Loucy (cell line): Measurements from ENCODE around the gene PHLDB1.
A peak's percentile ranks its signal among the peaks of the same experiment; 100 is the strongest.

Experiments used
- H2AFZ ChIP-seq: fragments of 200-600 bp; sonication (generic); 2 replicates; pipeline ENCODE4 v1.6.0; 2016; ENCODE audit warnings: antibody characterized with exemption, mild to moderate bottlenecking, low read length, moderate library complexity
- H3F3A ChIP-seq: fragments of 200-600 bp; 2 replicates; pipeline ENCODE4 v1.6.0; 2016; ENCODE audit warnings: antibody characterized with exemption, low read depth, mild to moderate bottlenecking
- H3K27me3 ChIP-seq: fragments of 200-600 bp; sonication (generic); 2 replicates; pipeline ENCODE4 v1.6.1; 2014; ENCODE audit warnings: low read length, mild to moderate bottlenecking; ENCODE audit not compliant: insufficient read depth, poor library complexity, severe bottlenecking
- H3K36me3 ChIP-seq: fragments of 200-600 bp; sonication (generic); 2 replicates; pipeline ENCODE4 v1.6.1; 2016; ENCODE audit warnings: low read length; ENCODE audit not compliant: insufficient read depth
- H3K4me1 ChIP-seq: fragments of 200-600 bp; sonication (generic); 2 replicates; pipeline ENCODE4 v1.5.1; 2014; ENCODE audit warnings: low read length, mild to moderate bottlenecking; ENCODE audit not compliant: insufficient read depth, poor library complexity, severe bottlenecking
- H3K4me2 ChIP-seq: fragments of 200-600 bp; sonication (generic); 2 replicates; pipeline ENCODE4 v1.6.0; 2014; ENCODE audit warnings: antibody characterized with exemption, low read length, low read depth, mild to moderate bottlenecking; ENCODE audit not compliant: poor library complexity, severe bottlenecking
- H3K4me3 ChIP-seq: fragments of 200-600 bp; sonication (generic); 2 replicates; pipeline ENCODE4 v1.5.1; 2014; ENCODE audit warnings: low read length, mild to moderate bottlenecking, mixed read lengths; ENCODE audit not compliant: poor library complexity, severe bottlenecking
- H3K79me2 ChIP-seq: fragments of 200-600 bp; sonication (generic); 2 replicates; pipeline ENCODE4 v1.6.1; 2014; ENCODE audit warnings: low read length; ENCODE audit not compliant: insufficient read depth
- H3K9ac ChIP-seq: fragments of 200-600 bp; sonication (generic); 2 replicates; pipeline ENCODE4 v1.6.0; 2014; ENCODE audit warnings: mild to moderate bottlenecking, low read depth, low read length, moderate library complexity; ENCODE audit not compliant: poor library complexity, severe bottlenecking
- H3K9me2 ChIP-seq: fragments of 200-600 bp; sonication (generic); replicated peaks from 2 replicates; pipeline ENCODE4 v1.6.1; 2016; ENCODE audit warnings: low read depth, low read length, mixed read lengths
- H3K9me3 ChIP-seq: fragments of 200-600 bp; sonication (generic); 2 replicates; pipeline ENCODE4 v1.6.1; 2014; ENCODE audit warnings: mild to moderate bottlenecking, antibody characterized with exemption, low read length, low read depth; ENCODE audit not compliant: insufficient read depth
- H4K20me1 ChIP-seq: fragments of 200-600 bp; sonication (generic); 2 replicates; pipeline ENCODE4 v1.6.0; 2014; ENCODE audit warnings: antibody characterized with exemption, low read length, mild to moderate bottlenecking; ENCODE audit not compliant: insufficient read depth, poor library complexity, severe bottlenecking
- EZH2phosphoT487 ChIP-seq: fragments of 200-600 bp; IDR thresholded peaks from 2 replicates; pipeline ENCODE4 v1.6.1; 2018; ENCODE audit warnings: antibody characterized with exemption, mild to moderate bottlenecking, moderate library complexity, borderline replicate concordance
- TF ChIP-seq, protein P1 (sequence below): fragments of 200-600 bp; sonication (generic); conservative IDR thresholded peaks from 2 replicates; pipeline ENCODE4 v1.5.1; 2014; ENCODE audit warnings: mild to moderate bottlenecking, antibody characterized with exemption, low read length

PHLDB1 gene

DNA sequence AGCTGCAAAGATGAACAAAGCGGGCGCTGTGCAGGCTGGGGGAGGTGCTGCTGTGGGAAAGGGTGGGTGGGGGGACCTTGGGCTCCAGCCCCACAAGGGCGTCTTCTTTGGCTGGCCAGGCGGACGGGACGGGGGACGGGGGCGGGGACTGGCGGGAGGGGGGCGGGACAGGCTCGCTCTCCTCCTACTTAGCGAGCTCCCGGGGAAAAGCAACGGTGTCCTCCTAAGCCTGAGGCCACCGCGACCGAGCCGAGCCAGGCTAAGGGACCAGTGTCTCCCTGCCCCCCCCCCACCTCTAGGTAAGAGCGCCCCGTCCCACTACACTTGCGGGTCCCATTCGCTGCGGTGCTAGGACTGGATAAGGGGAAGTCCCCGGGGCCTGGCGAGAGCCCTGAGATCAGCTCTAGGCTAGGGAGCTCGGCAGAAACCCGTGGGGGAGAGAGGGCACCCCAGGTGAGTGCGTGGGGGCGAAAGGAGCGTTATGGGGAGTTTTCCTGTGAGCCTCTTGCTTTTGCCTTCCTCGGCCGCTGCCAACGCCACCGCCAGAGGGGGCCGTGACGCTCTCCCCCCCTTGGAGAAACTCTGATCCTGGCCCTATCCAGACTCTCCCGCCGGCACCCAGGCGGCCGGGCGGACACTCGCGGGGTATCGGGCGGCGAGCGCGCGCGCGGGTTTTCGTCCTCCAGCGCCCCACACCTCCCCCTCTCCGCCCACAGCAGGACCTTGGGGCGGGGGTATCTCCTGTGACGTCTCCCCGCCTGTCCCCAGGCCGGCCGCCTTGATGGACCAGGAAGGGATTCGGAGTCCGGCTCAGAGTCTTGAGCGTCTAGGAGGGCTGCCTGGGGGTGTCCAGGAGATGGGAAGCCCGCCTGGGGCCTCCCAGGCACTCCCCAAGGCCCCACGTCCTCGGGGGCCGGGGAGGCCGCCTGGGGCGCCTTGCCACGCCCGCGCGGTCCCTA lies at the start of gene PHLDB1:
Gene PHLDB1, plus strand, starts transcription at position 215 of the 959 bp plus-strand sequence. CDS start 6,222 bp downstream, outside the sequence.
- no peak within 1 kb of the TSS for H3K4me3 ChIP-seq
- TF ChIP-seq, protein P1, sequence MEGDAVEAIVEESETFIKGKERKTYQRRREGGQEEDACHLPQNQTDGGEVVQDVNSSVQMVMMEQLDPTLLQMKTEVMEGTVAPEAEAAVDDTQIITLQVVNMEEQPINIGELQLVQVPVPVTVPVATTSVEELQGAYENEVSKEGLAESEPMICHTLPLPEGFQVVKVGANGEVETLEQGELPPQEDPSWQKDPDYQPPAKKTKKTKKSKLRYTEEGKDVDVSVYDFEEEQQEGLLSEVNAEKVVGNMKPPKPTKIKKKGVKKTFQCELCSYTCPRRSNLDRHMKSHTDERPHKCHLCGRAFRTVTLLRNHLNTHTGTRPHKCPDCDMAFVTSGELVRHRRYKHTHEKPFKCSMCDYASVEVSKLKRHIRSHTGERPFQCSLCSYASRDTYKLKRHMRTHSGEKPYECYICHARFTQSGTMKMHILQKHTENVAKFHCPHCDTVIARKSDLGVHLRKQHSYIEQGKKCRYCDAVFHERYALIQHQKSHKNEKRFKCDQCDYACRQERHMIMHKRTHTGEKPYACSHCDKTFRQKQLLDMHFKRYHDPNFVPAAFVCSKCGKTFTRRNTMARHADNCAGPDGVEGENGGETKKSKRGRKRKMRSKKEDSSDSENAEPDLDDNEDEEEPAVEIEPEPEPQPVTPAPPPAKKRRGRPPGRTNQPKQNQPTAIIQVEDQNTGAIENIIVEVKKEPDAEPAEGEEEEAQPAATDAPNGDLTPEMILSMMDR, result peak; percentile 33
- no peak for TF ChIP-seq EZH2phosphoT487
- no peaks in the 10 kb centered on the region for H3K9me3 ChIP-seq
- H3K79me2 ChIP-seq, result no peaks in the 10 kb centered on the region
- no peaks in the 10 kb centered on the region for H3K9me2 ChIP-seq
- no peaks in the 10 kb centered on the region for H3K36me3 ChIP-seq
- no peak within 1 kb of the TSS for H2AFZ ChIP-seq
- peaks cover 26% of the 10 kb centered on the region for H3K27me3 ChIP-seq
- no peaks in the 10 kb centered on the region for H3F3A ChIP-seq
- H3K9ac ChIP-seq, result no peak within 1 kb of the TSS
- no peaks in the 10 kb centered on the region for H4K20me1 ChIP-seq
- H3K4me1 ChIP-seq, result no peaks in the 10 kb centered on the region
- H3K4me2 ChIP-seq, result no peak within 1 kb of the TSS

DNA sequence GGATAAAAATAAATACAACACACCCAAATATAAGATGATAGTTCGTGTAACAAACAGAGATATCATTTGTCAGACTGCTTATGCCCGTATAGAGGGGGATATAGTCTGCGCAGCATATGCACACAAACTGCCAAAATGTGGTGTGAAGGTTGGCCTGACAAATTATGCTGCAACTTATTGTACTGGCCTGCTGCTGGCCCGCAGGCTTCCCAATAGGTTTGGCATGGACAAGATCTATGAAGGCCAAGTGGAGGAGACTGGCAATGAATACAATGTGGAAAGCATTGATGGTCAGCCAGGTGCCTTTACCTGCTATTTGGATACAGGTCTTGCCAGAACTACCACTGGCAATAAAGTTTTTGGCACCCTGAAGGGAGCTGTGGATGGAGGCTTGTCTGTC lies 46.6 kb upstream of the PHLDB1 start:
- no peak overlapping the region for H3K4me3 ChIP-seq
- H2AFZ ChIP-seq, result no peak overlapping the region
- no peaks in the 10 kb centered on the region for H3K36me3 ChIP-seq
- no peak overlapping the region for H3K9ac ChIP-seq
- no peak for TF ChIP-seq EZH2phosphoT487
- H3F3A ChIP-seq, result no peaks in the 10 kb centered on the region
- no peaks in the 10 kb centered on the region for H3K9me3 ChIP-seq
- H4K20me1 ChIP-seq, result no peaks in the 10 kb centered on the region
- no peaks in the 10 kb centered on the region for H3K9me2 ChIP-seq
- H3K27me3 ChIP-seq, result no peaks in the 10 kb centered on the region
- no peak overlapping the region for H3K4me2 ChIP-seq
- no peaks in the 10 kb centered on the region for H3K79me2 ChIP-seq
- peaks cover 5% of the 10 kb centered on the region for H3K4me1 ChIP-seq

DNA sequence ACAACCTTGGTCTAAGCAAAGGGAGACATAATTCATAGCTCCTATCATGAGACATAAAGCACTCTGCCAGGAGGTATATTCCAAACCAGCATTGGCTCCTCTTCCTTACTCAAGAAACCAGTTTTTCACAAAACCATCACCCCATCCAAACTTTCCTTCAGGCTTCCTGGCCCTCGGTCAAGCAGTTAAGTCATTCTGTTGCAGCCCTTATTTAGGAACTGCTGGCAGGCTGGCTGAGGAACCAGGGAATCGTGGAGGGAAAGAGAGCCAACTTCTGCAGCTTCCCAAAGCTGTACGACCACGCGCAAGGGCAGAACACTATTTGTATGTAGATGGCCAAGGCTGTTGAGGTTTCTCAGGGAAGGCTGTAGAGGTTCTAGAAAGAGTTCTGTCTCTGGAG lies 42.4 kb upstream of the PHLDB1 start:
- Histone ChIP-seq H3K9ac (peak overlapping the region; percentile 61), H4K20me1 (no peaks in the 10 kb centered on the region), H3K4me1 (peaks cover 5% of the 10 kb centered on the region), H3K9me2 (no peaks in the 10 kb centered on the region), H3K36me3 (no peaks in the 10 kb centered on the region), H3F3A (no peaks in the 10 kb centered on the region), H2AFZ (no peak overlapping the region), H3K4me3 (peak overlapping the region; percentile 63), H3K9me3 (no peaks in the 10 kb centered on the region), H3K79me2 (no peaks in the 10 kb centered on the region), H3K27me3 (no peaks in the 10 kb centered on the region), H3K4me2 (peak overlapping the region; percentile 82)
- TF ChIP-seq, protein P1, result no peak
- TF ChIP-seq EZH2phosphoT487, result no peak
